NOMO-1 (cell line): ENCODE data around the gene HOXB4.

ENCODE experiments used
- DNase-seq, 2 experiments: peaks; one replicate each; lab custom pipeline; 2025; ENCODE audit not compliant: unreplicated experiment in 2 of 2; lab: John Stamatoyannopoulos, UW

HOXB4 gene

GRCh38 chr17:48590607-48591161, 12.5 kb upstream of the HOXB4 start:
- no peak for DNase-seq

- DNase-seq: no peak
Observed at GRCh38 chr17:48589831-48590606, 11.9 kb upstream of the HOXB4 start, which contains the start of gene HOXB3. TSS of gene HOXB3 (minus strand) at chr17:48590241. CDS start at chr17:48552474, 37,767 bp downstream.

GRCh38 chr17:48589060-48589830, 11.1 kb upstream of the HOXB4 start:
- no peak for DNase-seq

- no peak for DNase-seq
Observed at GRCh38 chr17:48588528-48588927, 10.4 kb upstream of the HOXB4 start.

- no peak for DNase-seq
Observed at GRCh38 chr17:48588074-48588415, 9.9 kb upstream of the HOXB4 start.

- DNase-seq: no peak
Observed at GRCh38 chr17:48587276-48588073, 9.3 kb upstream of the HOXB4 start.

GRCh38 chr17:48586355-48587258, 8.5 kb upstream of the HOXB4 start:
- no peak for DNase-seq

- DNase-seq: no peak
Observed at GRCh38 chr17:48584223-48584741, 6.1 kb upstream of the HOXB4 start.

GRCh38 chr17:48583708-48584222, 5.6 kb upstream of the HOXB4 start:
- DNase-seq: no peak

- DNase-seq: no peak
Observed at GRCh38 chr17:48582750-48583069, 4.6 kb upstream of the HOXB4 start.

- no peak for DNase-seq
Observed at GRCh38 chr17:48579760-48580554, 1.8 kb upstream of the HOXB4 start.

- DNase-seq: no peak
Observed at GRCh38 chr17:48579471-48579759, 1.3 kb upstream of the HOXB4 start.

- no peak for DNase-seq
Observed at GRCh38 chr17:48578616-48579470, 693 bp upstream of the HOXB4 start.

- no peak for DNase-seq
Observed at GRCh38 chr17:48577330-48577945, 712 bp downstream of the HOXB4 start.

GRCh38 chr17:48576479-48577309, 1.5 kb downstream of the HOXB4 start:
- no peak for DNase-seq

GRCh38 chr17:48575673-48576478, 2.3 kb downstream of the HOXB4 start:
- DNase-seq: no peak
